Brain microvascular endothelial cell (primary cell): ENCODE measurements around the gene TENM3.

Experiments
- DNase-seq: peaks from one replicate; pipeline ENCODE4 v3.0.0-alpha.2; 2020
- H3K27ac ChIP-seq: fragments of 250-450 bp; sonication (Bioruptor Pico); 2 replicates; pipeline ENCODE4 v1.5.1; 2020; ENCODE audit warnings: mild to moderate bottlenecking, moderate library complexity
- H3K27me3 ChIP-seq: fragments of 250-450 bp; sonication (Bioruptor Pico); replicated peaks from 2 replicates; pipeline ENCODE4 v1.5.1; 2020; ENCODE audit warnings: mild to moderate bottlenecking
- H3K36me3 ChIP-seq: fragments of 250-450 bp; sonication (Bioruptor Pico); replicated peaks from 2 replicates; pipeline ENCODE4 v1.5.1; 2020; ENCODE audit warnings: mild to moderate bottlenecking
- H3K4me3 ChIP-seq: 2 replicates; pipeline ENCODE4 v1.5.1; 2011; ENCODE audit warnings: low read depth, mild to moderate bottlenecking, control low read depth, low read length, moderate library complexity
- CTCF ChIP-seq: IDR thresholded peaks from 2 replicates; pipeline ENCODE4 v1.5.1; 2011; ENCODE audit warnings: low read depth, mild to moderate bottlenecking, moderate library complexity, low read length, control low read depth, inconsistent platforms; ENCODE audit errors: missing control alignments
- in situ Hi-C: cut with HindIII; loops from 2 replicates; pipeline ENCODE4 v1.10.0; 2017; ENCODE audit warnings: low sequenced_read_pairs, low pct_ligation_motif_present

Gene TENM3

GRCh38 chr4:182843808-182844325 lies 600.7 kb downstream of the TENM3 start:
- Histone ChIP-seq H3K36me3 (no peaks in the 10 kb centered on the region), H3K4me3 (no peak overlapping the region), H3K27ac (no peak overlapping the region), H3K27me3 (no peaks in the 10 kb centered on the region)
- TF ChIP-seq CTCF, result no peak
- in situ Hi-C loops, result no loop called here
- DNase-seq, result no peak

GRCh38 chr4:182845618-182846017 lies 602.4 kb downstream of the TENM3 start:
- no peak overlapping the region for H3K27ac ChIP-seq
- in situ Hi-C loops, result no loop called here
- TF ChIP-seq CTCF, result no peak
- DNase-seq, result no peak
- no peaks in the 10 kb centered on the region for H3K27me3 ChIP-seq
- no peaks in the 10 kb centered on the region for H3K36me3 ChIP-seq
- H3K4me3 ChIP-seq, result no peak overlapping the region

GRCh38 chr4:182846036-182846435 lies 602.8 kb downstream of the TENM3 start:
- no peaks in the 10 kb centered on the region for H3K27me3 ChIP-seq
- in situ Hi-C loops, result no loop called here

GRCh38 chr4:182847576-182848450 lies 604.6 kb downstream of the TENM3 start:
- Histone ChIP-seq H3K27me3 (no peaks in the 10 kb centered on the region), H3K27ac (no peak overlapping the region), H3K4me3 (no peak overlapping the region), H3K36me3 (no peaks in the 10 kb centered on the region)
- in situ Hi-C loops, result no loop called here
- no peak for TF ChIP-seq CTCF
- no peak for DNase-seq

More at GRCh38 chr4:182846036-182846435, 602.8 kb downstream of the TENM3 start:
- H3K36me3 ChIP-seq, result no peaks in the 10 kb centered on the region
- TF ChIP-seq CTCF, result no peak
- H3K4me3 ChIP-seq, result no peak overlapping the region
- no peak overlapping the region for H3K27ac ChIP-seq
- DNase-seq, result no peak

GRCh38 chr4:182848685-182849084 lies 605.5 kb downstream of the TENM3 start:
- in situ Hi-C loops, result no loop called here
- no peak overlapping the region for H3K4me3 ChIP-seq
- no peak for TF ChIP-seq CTCF

More at GRCh38 chr4:182848685-182849084, 605.5 kb downstream of the TENM3 start:
- Histone ChIP-seq H3K27ac (no peak overlapping the region), H3K36me3 (no peaks in the 10 kb centered on the region), H3K27me3 (no peaks in the 10 kb centered on the region)
- no peak for DNase-seq
